ENCODE data around the gene CHSY1. TPM values are rescaled to one million over a fixed set of nuclear protein-coding genes. Genes with fewer than 3 reads are reported as not detected.

CHSY1 gene
- polyA plus RNA-seq, 1 donor from 2014 or later, result 16.1 TPM

GRCh38 chr15:101179341-101180153 is 72.3 kb downstream of the CHSY1 start:
- H4K20me1 ChIP-seq (ENCODE audit: insufficient read depth), result no peaks in the 10 kb centered on the region
- no peak overlapping the region for H2AFZ ChIP-seq (ENCODE audit: low read depth, low read length)
- H3K27me3 ChIP-seq (ENCODE audit: insufficient read depth, low read depth, low read length), result no peaks in the 10 kb centered on the region
- no peaks in the 10 kb centered on the region for H3K9me3 ChIP-seq (ENCODE audit: low read length)
- H3K27ac ChIP-seq (ENCODE audit: low read length), result no peak overlapping the region
- no peak overlapping the region for H3K4me2 ChIP-seq (ENCODE audit: low read length)
- TF ChIP-seq EP300 (conservative IDR thresholded peaks at IDR 0.05; ENCODE audit: poor library complexity, severe bottlenecking) (no peak), RAD21 (conservative IDR thresholded peaks at IDR 0.05) (no peak), MXI1 (conservative IDR thresholded peaks at IDR 0.05; ENCODE audit: poor library complexity, severe bottlenecking) (no peak), EZH2 (IDR thresholded peaks at IDR 0.05; ENCODE audit: borderline replicate concordance, insufficient read depth, low read length, poor library complexity, severe bottlenecking) (no peak)
- TF ChIP-seq, protein P1, sequence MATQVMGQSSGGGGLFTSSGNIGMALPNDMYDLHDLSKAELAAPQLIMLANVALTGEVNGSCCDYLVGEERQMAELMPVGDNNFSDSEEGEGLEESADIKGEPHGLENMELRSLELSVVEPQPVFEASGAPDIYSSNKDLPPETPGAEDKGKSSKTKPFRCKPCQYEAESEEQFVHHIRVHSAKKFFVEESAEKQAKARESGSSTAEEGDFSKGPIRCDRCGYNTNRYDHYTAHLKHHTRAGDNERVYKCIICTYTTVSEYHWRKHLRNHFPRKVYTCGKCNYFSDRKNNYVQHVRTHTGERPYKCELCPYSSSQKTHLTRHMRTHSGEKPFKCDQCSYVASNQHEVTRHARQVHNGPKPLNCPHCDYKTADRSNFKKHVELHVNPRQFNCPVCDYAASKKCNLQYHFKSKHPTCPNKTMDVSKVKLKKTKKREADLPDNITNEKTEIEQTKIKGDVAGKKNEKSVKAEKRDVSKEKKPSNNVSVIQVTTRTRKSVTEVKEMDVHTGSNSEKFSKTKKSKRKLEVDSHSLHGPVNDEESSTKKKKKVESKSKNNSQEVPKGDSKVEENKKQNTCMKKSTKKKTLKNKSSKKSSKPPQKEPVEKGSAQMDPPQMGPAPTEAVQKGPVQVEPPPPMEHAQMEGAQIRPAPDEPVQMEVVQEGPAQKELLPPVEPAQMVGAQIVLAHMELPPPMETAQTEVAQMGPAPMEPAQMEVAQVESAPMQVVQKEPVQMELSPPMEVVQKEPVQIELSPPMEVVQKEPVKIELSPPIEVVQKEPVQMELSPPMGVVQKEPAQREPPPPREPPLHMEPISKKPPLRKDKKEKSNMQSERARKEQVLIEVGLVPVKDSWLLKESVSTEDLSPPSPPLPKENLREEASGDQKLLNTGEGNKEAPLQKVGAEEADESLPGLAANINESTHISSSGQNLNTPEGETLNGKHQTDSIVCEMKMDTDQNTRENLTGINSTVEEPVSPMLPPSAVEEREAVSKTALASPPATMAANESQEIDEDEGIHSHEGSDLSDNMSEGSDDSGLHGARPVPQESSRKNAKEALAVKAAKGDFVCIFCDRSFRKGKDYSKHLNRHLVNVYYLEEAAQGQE (IDR thresholded peaks at IDR 0.05; ENCODE audit: borderline replicate concordance), result no peak
- H3K4me3 ChIP-seq (ENCODE audit: low read length), result no peak overlapping the region
- peaks cover 7% of the 10 kb centered on the region for H3K79me2 ChIP-seq (replicated peaks; ENCODE audit: insufficient read depth, low read length)
- no peaks in the 10 kb centered on the region for H3K9me2 ChIP-seq (ENCODE audit: insufficient read depth, low read length)
- no peaks in the 10 kb centered on the region for H3F3A ChIP-seq (ENCODE audit: insufficient read depth, low read length, poor library complexity, severe bottlenecking)
- peaks cover 3% of the 10 kb centered on the region for H3K36me3 ChIP-seq (ENCODE audit: insufficient read depth, low read length)
- no peak overlapping the region for H3K9ac ChIP-seq (ENCODE audit: low read length)

GRCh38 chr15:101178931-101179330 is 72.9 kb downstream of the CHSY1 start:
- Histone ChIP-seq H2AFZ (ENCODE audit: low read depth, low read length) (no peak overlapping the region), H3K4me2 (ENCODE audit: low read length) (no peak overlapping the region), H3K4me3 (ENCODE audit: low read length) (no peak overlapping the region), H3K27ac (ENCODE audit: low read length) (no peak overlapping the region), H3K79me2 (replicated peaks; ENCODE audit: insufficient read depth, low read length) (peaks cover 7% of the 10 kb centered on the region), H3K27me3 (ENCODE audit: insufficient read depth, low read depth, low read length) (no peaks in the 10 kb centered on the region), H4K20me1 (ENCODE audit: insufficient read depth) (no peaks in the 10 kb centered on the region), H3K9me3 (ENCODE audit: low read length) (no peaks in the 10 kb centered on the region), H3F3A (ENCODE audit: insufficient read depth, low read length, poor library complexity, severe bottlenecking) (no peaks in the 10 kb centered on the region), H3K36me3 (ENCODE audit: insufficient read depth, low read length) (peaks cover 3% of the 10 kb centered on the region), H3K9me2 (ENCODE audit: insufficient read depth, low read length) (no peaks in the 10 kb centered on the region), H3K9ac (ENCODE audit: low read length) (no peak overlapping the region)
- TF ChIP-seq, protein P1 (IDR thresholded peaks at IDR 0.05; ENCODE audit: borderline replicate concordance), result no peak

Measured in neural cell (in vitro differentiated cells).